ENCODE measurements around the gene RXRA.

- TF ChIP-seq SP1 (IDR thresholded peaks at IDR 0.05) (no peak), FOXA1 (IDR thresholded peaks at IDR 0.05) (no peak), FOXM1 (IDR thresholded peaks at IDR 0.05; ENCODE audit: borderline replicate concordance) (no peak), ZNF384 (IDR thresholded peaks at IDR 0.05) (no peak), PKNOX1 (IDR thresholded peaks at IDR 0.05) (no peak)
Observed at GRCh38 chr9:134299883-134300282, 26.4 kb upstream of the RXRA start.
